ENCODE measurements around the gene HSPBAP1. TPM values are rescaled to one million over a fixed set of nuclear protein-coding genes. Genes with fewer than 3 reads are reported as not detected.

The HSPBAP1 gene
- total RNA-seq, 4 donors from 2014 or later, result 12.4 to 17.3 (median 15.8) TPM

DNA sequence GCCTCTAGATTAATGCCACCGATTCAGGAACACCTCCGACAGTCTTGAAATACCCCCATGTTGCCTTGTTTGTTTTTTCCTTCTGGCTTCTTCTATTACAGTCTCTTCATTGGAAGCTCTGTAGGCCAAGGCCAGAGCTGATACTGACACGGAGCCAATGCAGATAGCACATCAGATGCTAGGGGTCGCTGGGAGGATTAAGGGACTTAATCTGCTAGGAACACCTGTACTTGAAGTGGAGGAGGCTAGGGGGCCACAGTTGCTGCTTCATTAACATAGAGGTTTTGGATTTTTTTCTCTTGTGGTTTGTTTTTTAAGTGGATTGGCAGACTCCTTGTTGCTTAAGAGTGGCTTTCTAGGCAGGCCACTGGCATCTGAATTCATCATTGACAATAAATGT is 63.4 kb downstream of the HSPBAP1 start:
- H3K27me3 ChIP-seq, result no peaks in the 10 kb centered on the region
- H3K9me3 ChIP-seq, result no peaks in the 10 kb centered on the region
- no peak for DNase-seq
- intact Hi-C loops (cut with DNase I), result no loop called here
- no peak overlapping the region for H3K27ac ChIP-seq
- no peak overlapping the region for H3K4me3 ChIP-seq (replicated peaks in 1 of 3)
- H3K36me3 ChIP-seq, result peaks cover 0 to 4% of the 10 kb centered on the region in 2 donors
- 81 to 86% methylated on average over 4 of the region's 4 CpGs for WGBS, 2 donors
- no peaks in the 10 kb centered on the region for H3K4me1 ChIP-seq
- TF ChIP-seq POLR2A (IDR thresholded peaks at IDR 0.05), result no peak
- TF ChIP-seq, protein P1, sequence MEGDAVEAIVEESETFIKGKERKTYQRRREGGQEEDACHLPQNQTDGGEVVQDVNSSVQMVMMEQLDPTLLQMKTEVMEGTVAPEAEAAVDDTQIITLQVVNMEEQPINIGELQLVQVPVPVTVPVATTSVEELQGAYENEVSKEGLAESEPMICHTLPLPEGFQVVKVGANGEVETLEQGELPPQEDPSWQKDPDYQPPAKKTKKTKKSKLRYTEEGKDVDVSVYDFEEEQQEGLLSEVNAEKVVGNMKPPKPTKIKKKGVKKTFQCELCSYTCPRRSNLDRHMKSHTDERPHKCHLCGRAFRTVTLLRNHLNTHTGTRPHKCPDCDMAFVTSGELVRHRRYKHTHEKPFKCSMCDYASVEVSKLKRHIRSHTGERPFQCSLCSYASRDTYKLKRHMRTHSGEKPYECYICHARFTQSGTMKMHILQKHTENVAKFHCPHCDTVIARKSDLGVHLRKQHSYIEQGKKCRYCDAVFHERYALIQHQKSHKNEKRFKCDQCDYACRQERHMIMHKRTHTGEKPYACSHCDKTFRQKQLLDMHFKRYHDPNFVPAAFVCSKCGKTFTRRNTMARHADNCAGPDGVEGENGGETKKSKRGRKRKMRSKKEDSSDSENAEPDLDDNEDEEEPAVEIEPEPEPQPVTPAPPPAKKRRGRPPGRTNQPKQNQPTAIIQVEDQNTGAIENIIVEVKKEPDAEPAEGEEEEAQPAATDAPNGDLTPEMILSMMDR (IDR thresholded peaks at IDR 0.05), result no peak

DNA sequence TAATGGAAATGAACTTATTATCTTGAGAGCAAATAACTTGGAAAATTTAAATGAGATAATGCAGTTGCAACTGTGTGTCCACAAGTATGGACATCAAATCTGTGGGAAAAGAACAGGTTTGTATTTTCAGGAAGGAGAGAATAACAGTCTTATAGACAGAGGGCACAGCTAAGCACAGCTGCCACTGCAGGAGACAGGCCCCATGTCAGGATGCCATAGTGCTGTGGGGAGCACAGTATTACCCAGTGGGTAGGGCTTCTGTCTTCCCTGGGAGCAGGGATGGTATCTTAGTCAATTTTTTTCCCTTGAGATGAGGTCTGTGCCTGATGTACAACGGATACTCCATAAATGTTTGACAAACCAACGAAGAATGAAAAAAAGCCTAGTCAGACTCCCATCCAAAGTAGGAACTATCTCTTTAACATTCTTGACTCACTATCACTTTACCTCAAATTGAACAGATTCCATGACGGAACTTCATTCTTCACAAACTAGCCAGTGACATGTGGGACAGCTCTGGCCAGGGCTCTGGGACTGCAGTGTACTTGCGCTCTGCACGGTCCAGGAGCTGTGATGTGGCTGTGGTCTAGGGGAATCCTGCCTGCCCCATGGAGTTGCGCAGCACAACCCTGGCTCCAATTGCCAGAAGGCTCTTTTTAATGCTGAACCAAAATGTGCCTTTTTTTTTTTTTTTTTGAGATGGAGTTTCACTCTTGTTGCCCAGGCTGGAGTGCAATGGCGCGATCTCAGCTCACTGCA is 64.7 kb downstream of the HSPBAP1 start:
- intact Hi-C loops (cut with DNase I), result no loop called here
- no peak for DNase-seq
- no peaks in the 10 kb centered on the region for H3K27me3 ChIP-seq
- no peaks in the 10 kb centered on the region for H3K9me3 ChIP-seq
- no peak overlapping the region for H3K27ac ChIP-seq
- WGBS, 2 donors, result 96 to 98% methylated on average over 8 of the region's 8 CpGs
- no peak overlapping the region for H3K4me3 ChIP-seq (replicated peaks in 1 of 3)
- peaks cover 0 to 4% of the 10 kb centered on the region in 2 donors for H3K36me3 ChIP-seq
- TF ChIP-seq, protein P1 (IDR thresholded peaks at IDR 0.05), result no peak
- TF ChIP-seq POLR2A (IDR thresholded peaks at IDR 0.05), result no peak
- H3K4me1 ChIP-seq, result no peaks in the 10 kb centered on the region

DNA sequence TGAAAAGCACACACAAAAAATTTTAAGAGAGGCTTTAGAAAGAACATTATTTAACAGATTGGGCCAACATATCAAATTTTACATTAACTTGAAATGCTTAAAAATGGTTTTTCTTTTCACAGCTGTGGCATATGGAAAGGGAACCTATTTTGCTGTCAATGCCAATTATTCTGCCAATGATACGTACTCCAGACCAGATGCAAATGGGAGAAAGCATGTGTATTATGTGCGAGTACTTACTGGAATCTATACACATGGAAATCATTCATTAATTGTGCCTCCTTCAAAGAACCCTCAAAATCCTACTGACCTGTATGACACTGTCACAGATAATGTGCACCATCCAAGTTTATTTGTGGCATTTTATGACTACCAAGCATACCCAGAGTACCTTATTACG is 65.4 kb downstream of the HSPBAP1 start:
- no peaks in the 10 kb centered on the region for H3K4me1 ChIP-seq
- intact Hi-C loops (cut with DNase I), result no loop called here
- H3K4me3 ChIP-seq (replicated peaks in 1 of 3), result no peak overlapping the region
- TF ChIP-seq, protein P1 (IDR thresholded peaks at IDR 0.05), result no peak
- no peak for TF ChIP-seq POLR2A (IDR thresholded peaks at IDR 0.05)
- no peak for DNase-seq
- H3K27me3 ChIP-seq, result no peaks in the 10 kb centered on the region
- H3K36me3 ChIP-seq, result peaks cover 0 to 4% of the 10 kb centered on the region in 2 donors
- H3K9me3 ChIP-seq, result no peaks in the 10 kb centered on the region
- no peak overlapping the region for H3K27ac ChIP-seq
- 96 to 98% methylated on average over 3 of the region's 3 CpGs for WGBS, 2 donors

DNA sequence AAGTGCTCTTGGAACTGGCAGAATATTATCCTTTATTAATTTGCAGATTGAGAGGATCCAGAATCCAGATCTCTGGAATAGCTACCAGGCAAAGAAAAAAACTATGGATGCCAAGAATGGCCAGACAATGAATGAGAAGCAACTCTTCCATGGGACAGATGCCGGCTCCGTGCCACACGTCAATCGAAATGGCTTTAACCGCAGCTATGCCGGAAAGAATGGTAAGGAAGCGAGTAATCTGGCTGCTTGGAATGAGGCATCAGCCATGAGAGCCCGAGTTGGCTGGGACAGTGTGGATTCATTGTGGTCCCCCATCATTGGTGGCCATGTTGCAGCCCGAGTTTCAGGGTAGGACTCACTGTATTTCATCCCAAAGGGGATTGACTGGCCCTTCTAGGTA is 65.9 kb downstream of the HSPBAP1 start:
- H3K27me3 ChIP-seq, result no peaks in the 10 kb centered on the region
- H3K9me3 ChIP-seq, result no peaks in the 10 kb centered on the region
- intact Hi-C loops (cut with DNase I), result no loop called here
- H3K4me3 ChIP-seq (replicated peaks in 1 of 3), result no peak overlapping the region
- WGBS, 2 donors, result 90 to 95% methylated on average over 9 of the region's 9 CpGs
- no peaks in the 10 kb centered on the region for H3K4me1 ChIP-seq
- TF ChIP-seq, protein P1 (IDR thresholded peaks at IDR 0.05), result no peak
- no peak for TF ChIP-seq POLR2A (IDR thresholded peaks at IDR 0.05)
- peaks cover 0 to 4% of the 10 kb centered on the region in 2 donors for H3K36me3 ChIP-seq
- no peak for DNase-seq
- no peak overlapping the region for H3K27ac ChIP-seq

DNA sequence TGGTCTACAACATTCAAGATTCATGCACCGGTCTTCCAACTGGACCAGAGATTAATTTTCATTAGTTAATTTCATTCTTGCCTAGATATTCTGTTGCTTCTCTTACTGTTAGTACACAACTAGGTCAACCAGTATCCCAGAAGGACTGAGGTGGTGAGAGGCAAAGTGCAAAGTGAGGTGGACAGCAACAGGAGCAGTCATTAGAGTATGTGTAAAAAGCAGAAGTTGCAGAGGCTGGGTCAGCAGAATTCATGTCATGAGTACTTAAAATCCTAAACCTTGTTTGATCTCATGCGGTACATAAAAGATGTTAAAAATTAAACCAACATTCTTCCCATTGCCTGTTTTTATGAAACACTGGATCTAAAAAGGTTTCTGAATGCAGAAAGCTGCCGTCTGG is 66.3 kb downstream of the HSPBAP1 start:
- Histone ChIP-seq H3K4me1 (no peaks in the 10 kb centered on the region), H3K36me3 (peaks cover 0 to 4% of the 10 kb centered on the region in 2 donors), H3K9me3 (no peaks in the 10 kb centered on the region), H3K27me3 (no peaks in the 10 kb centered on the region), H3K4me3 (replicated peaks in 1 of 3) (no peak overlapping the region), H3K27ac (no peak overlapping the region)
- WGBS, 2 donors, result 91 to 96% methylated on average over 3 of the region's 3 CpGs
- no peak for DNase-seq
- TF ChIP-seq, protein P1 (IDR thresholded peaks at IDR 0.05), result no peak
- TF ChIP-seq POLR2A (IDR thresholded peaks at IDR 0.05), result no peak
- intact Hi-C loops (cut with DNase I), result no loop called here
